Stomach (tissue), 9 donors: ENCODE data around the gene SGCE. TPM values are rescaled to one million over a fixed set of nuclear protein-coding genes. Genes with fewer than 3 reads are reported as not detected.
A peak's percentile ranks its signal among the peaks of the same experiment; 100 is the strongest.

Experiments used
- DNase-seq, 2 donors: peaks; one replicate each; pipeline versions ENCODE4 v3.0.0 to v3.0.0-alpha.2; 2013 to 2019
- H3K27ac ChIP-seq, 5 donors: fragments of 200-600 bp in 4 of 5; sonication (generic) in 4 of 5; one replicate each; pipeline ENCODE4 v1.5.1; 2013 to 2019; ENCODE audit warnings: mild to moderate bottlenecking in 1 of 5, moderate library complexity in 1 of 5
- H3K27me3 ChIP-seq, 3 donors: fragments of 200-600 bp; sonication (generic); one replicate each; pipeline ENCODE4 v1.5.1; 2017 to 2019; ENCODE audit warnings: mixed run types in 1 of 3
- H3K36me3 ChIP-seq, 4 donors: fragments of 200-600 bp; sonication (generic); 1 replicate in 3 of 4; 2 replicates in 1 of 4; pipeline ENCODE4 v1.5.1; 2016 to 2019
- H3K4me1 ChIP-seq, 4 donors: fragments of 200-600 bp; sonication (generic); one replicate each; pipeline ENCODE4 v1.5.1; 2016 to 2019
- H3K4me3 ChIP-seq, 4 donors: fragments of 200-600 bp; sonication (generic) in 3 of 4; one replicate each; pipeline ENCODE4 v1.5.1; 2016 to 2019; ENCODE audit warnings: mild to moderate bottlenecking in 1 of 4
- H3K9me3 ChIP-seq, 4 donors: fragments of 200-600 bp; sonication (generic); one replicate each; pipeline ENCODE4 v1.5.1; 2016 to 2019
- EP300 ChIP-seq: sonication (generic); formaldehyde crosslinking; IDR thresholded peaks from one replicate; pipeline ENCODE4 v1.6.1; 2017; ENCODE audit warnings: antibody characterized with exemption
- POLR2A ChIP-seq, 4 donors: fragments of 450-650 bp; IDR thresholded peaks; one replicate each; pipeline ENCODE4 v1.6.1; 2016; ENCODE audit warnings: antibody characterized with exemption in 4 of 4, control low read depth in 2 of 4, mild to moderate bottlenecking in 1 of 4, moderate library complexity in 1 of 4
- POLR2AphosphoS5 ChIP-seq, 3 donors: sonication (generic); formaldehyde crosslinking; IDR thresholded peaks; one replicate each; pipeline ENCODE4 v1.6.1; 2016; ENCODE audit warnings: antibody characterized with exemption in 3 of 3
- WGBS, 5 donors: extraction: QIAGEN DNeasy Blood & Tissue Kit in 3 of 5; methylation state at CpG; one replicate each; pipeline versions ENCODE4 v1.1.5 to v1.1.7; 2013 to 2018; 5-methylcytosine and 5-hydroxymethylcytosine counted together
- intact Hi-C: fragments of 100-400 bp; cut with DNase I; formaldehyde crosslinking; loops from one replicate; pipeline ENCODE4 v1.15.1; 2023; ENCODE audit warnings: low total_unique reads
- polyA plus RNA-seq, 3 donors: library from polyadenylated mRNA; stranded (reverse); fragments of 200-250 nt; gene quantifications; one replicate each; pipeline ENCODE4 v1.2.3, GENCODE V29; 2013
- total RNA-seq, 5 donors: library from RNA; depleted of rRNA; stranded (reverse); fragments of >200 nt; gene quantifications; one replicate each; pipeline versions ENCODE4 v1.1.0 to v1.2.3, GENCODE V29; 2014 to 2016
- TF ChIP-seq, protein P1 (sequence below), 7 experiments: fragments of 450-650 bp in 4 of 7; fragments of 200-600 bp in 3 of 7; sonication (generic) in 3 of 7; IDR thresholded peaks; one replicate each; pipeline ENCODE4 v1.5.1; 2016 to 2019; ENCODE audit warnings: antibody characterized with exemption in 7 of 7, control low read depth in 2 of 7, mild to moderate bottlenecking in 1 of 7
- donor health status: healthy with polysubstance abuse.
- donor health status: Bipolar disorder and iron deficiency.
- donor health status: healthy.

The SGCE gene
- total and polyA plus RNA-seq, 8 donors: 12.0 to 142 (median 66.9) TPM

DNA sequence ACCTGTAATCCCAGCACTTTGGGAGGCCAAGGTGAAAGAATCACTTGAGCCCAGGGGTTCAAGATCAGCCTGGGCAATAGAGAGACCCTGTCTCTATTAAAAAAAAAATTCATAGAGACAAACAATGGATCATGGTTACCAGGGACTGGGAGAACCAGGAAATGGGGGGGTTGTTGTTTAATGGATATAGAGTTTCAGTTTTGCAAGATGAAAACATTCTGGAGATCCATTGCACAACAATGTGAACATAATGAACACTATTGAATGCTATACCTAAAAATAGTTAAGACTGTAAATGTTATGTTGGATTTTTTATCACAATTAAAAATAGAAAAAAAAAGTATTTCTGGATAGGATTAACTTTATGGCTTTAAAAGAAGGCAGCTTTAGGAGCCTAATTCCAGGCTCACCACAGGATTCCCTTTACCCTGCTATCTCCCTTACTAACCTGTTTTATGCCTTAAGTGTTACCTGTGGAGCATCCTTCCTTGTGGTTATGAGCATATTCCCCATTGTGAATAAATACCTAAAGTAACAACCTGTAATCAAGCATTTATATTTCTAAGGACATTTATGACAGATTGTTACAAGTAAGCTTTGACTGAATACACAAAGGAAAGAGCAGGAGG lies 45.1 kb upstream of the SGCE start:
- intact Hi-C loops: no loop called here

DNA sequence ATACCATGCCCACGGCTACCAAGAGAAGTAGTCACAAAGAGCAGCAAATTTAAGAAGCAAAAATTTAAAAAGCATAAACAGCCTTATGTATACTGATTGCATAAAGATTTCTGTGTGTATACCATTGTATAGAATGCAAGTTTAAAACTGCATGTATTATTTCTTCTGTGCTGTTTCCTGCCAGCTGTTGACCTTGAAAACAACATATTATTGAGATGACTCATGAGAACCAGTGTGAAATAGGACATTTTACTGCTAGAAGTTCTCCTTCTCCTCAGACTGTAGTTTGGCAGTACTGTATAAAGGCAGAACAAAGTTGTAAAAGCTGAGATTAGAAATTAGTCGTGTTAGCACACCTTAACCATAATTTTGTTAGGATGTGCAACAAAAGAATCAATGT lies 42.3 kb upstream of the SGCE start:
- Histone ChIP-seq H3K36me3 (no peaks in the 10 kb centered on the region), H3K9me3 (no peaks in the 10 kb centered on the region), H3K27me3 (no peaks in the 10 kb centered on the region), H3K4me3 (no peak overlapping the region), H3K27ac (peak overlapping the region in 1 of 5 donors; percentile 46), H3K4me1 (peaks cover 0 to 18% (median 5%) of the 10 kb centered on the region in 4 donors)
- TF ChIP-seq EP300 (no peak), POLR2AphosphoS5 (IDR thresholded peaks at IDR 0.05) (no peak), POLR2A (IDR thresholded peaks at IDR 0.05) (no peak)
- TF ChIP-seq, protein P1, sequence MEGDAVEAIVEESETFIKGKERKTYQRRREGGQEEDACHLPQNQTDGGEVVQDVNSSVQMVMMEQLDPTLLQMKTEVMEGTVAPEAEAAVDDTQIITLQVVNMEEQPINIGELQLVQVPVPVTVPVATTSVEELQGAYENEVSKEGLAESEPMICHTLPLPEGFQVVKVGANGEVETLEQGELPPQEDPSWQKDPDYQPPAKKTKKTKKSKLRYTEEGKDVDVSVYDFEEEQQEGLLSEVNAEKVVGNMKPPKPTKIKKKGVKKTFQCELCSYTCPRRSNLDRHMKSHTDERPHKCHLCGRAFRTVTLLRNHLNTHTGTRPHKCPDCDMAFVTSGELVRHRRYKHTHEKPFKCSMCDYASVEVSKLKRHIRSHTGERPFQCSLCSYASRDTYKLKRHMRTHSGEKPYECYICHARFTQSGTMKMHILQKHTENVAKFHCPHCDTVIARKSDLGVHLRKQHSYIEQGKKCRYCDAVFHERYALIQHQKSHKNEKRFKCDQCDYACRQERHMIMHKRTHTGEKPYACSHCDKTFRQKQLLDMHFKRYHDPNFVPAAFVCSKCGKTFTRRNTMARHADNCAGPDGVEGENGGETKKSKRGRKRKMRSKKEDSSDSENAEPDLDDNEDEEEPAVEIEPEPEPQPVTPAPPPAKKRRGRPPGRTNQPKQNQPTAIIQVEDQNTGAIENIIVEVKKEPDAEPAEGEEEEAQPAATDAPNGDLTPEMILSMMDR (IDR thresholded peaks at IDR 0.05): no peak
- intact Hi-C loops: no loop called here
- WGBS, 5 donors: 38 to 55% (median 50%) methylated on average over 2 of the region's 2 CpGs
- DNase-seq: peak in 1 of 2 donors; percentile 69

More for the DNA sequence above, 45.1 kb upstream of the SGCE start:
- H3K4me1 ChIP-seq: peaks cover 0 to 18% (median 5%) of the 10 kb centered on the region in 4 donors
- TF ChIP-seq, protein P1 (IDR thresholded peaks at IDR 0.05): no peak
- TF ChIP-seq POLR2AphosphoS5 (IDR thresholded peaks at IDR 0.05) (no peak), EP300 (no peak)
- no peaks in the 10 kb centered on the region for H3K36me3 ChIP-seq
- no peak overlapping the region for H3K4me3 ChIP-seq
- no peaks in the 10 kb centered on the region for H3K9me3 ChIP-seq
- no peak overlapping the region for H3K27ac ChIP-seq
- DNase-seq: no peak
- H3K27me3 ChIP-seq: no peaks in the 10 kb centered on the region

DNA sequence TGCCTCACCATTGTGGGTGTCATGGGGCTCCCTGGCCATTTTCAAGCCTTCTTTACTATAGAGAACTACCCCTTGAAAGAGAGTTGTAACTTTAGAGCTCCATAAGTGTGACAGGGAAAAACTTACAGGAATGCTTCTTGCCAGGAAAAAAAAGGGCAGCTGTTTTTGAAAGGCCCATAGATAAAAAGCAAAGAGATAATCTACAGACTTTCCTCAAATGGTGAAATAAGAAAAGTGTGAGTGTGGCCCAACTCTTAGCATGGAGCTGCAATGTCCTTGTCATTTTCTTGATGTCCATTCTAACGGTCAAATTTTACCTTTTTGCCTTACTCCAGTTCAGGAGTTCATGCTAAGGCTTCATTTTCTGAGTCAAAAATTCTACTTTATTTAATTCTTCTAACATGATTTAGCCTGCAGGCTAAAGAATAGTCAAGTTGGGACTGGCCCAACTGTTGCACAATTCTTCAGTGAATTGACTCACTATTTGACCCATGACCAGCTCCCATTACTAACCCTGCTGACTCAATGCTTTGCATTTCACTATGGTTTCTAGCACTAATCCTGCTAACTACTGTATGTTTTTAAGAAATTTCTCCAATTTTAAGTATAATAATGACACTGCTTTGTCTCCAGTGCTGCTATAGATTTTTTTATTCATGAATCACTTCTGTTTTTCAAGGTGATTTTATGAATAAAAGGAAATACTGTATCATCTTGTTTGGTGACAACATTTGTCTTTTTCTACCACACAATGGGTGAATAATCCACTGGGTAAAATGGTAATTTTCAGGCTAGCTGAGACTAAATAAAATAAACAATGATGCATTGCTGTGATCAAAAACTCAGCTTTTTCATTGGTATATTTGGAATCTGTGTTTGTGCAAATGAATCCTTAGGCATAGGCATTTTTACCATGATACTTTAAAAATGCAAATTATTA lies 41.4 kb upstream of the SGCE start:
- no peak overlapping the region for H3K4me3 ChIP-seq
- peak overlapping the region in 1 of 5 donors; percentile 46 for H3K27ac ChIP-seq
- H3K4me1 ChIP-seq: peaks cover 0 to 18% (median 5%) of the 10 kb centered on the region in 4 donors
- intact Hi-C loops: no loop called here
- H3K27me3 ChIP-seq: no peaks in the 10 kb centered on the region
- peak; percentile 44 to 80 for DNase-seq
- TF ChIP-seq POLR2A (IDR thresholded peaks at IDR 0.05) (no peak), POLR2AphosphoS5 (IDR thresholded peaks at IDR 0.05) (peak in 2 of 3 donors; percentile 49 to 60), EP300 (no peak)
- TF ChIP-seq, protein P1 (IDR thresholded peaks at IDR 0.05): no peak
- H3K9me3 ChIP-seq: no peaks in the 10 kb centered on the region
- 66 to 89% (median 76%) methylated on average over 1 of the region's 1 CpG for WGBS, 5 donors
- no peaks in the 10 kb centered on the region for H3K36me3 ChIP-seq

GRCh38 chr7:94687810-94688209 lies 31.9 kb upstream of the SGCE start:
- intact Hi-C loops: no loop called here

More at GRCh38 chr7:94687810-94688209, 31.9 kb upstream of the SGCE start:
- no peaks in the 10 kb centered on the region for H3K27me3 ChIP-seq
- H3K27ac ChIP-seq: no peak overlapping the region
- no peak for TF ChIP-seq POLR2A (IDR thresholded peaks at IDR 0.05)
- 33 to 52% (median 44%) methylated on average over 2 of the region's 2 CpGs for WGBS, 5 donors
- no peaks in the 10 kb centered on the region for H3K4me1 ChIP-seq
- H3K4me3 ChIP-seq: no peak overlapping the region
- no peak for DNase-seq
- no peaks in the 10 kb centered on the region for H3K9me3 ChIP-seq
- H3K36me3 ChIP-seq: no peaks in the 10 kb centered on the region
